Measurements from ENCODE around the gene DNAAF3.

- TF ChIP-seq ZSCAN30 (tag by site-specific recombination; IDR thresholded peaks at IDR 0.05) (peak; percentile 73), ZNF830 (tag by site-specific recombination; IDR thresholded peaks at IDR 0.05; ENCODE audit: low read depth) (no peak), CTCF (tag by site-specific recombination; IDR thresholded peaks at IDR 0.05) (peak; percentile 94), KLF1 (tag by site-specific recombination; IDR thresholded peaks at IDR 0.05) (peak; percentile 56; the same call in 1 of the 2 replicates), KLF16 (tag by site-specific recombination; IDR thresholded peaks at IDR 0.05) (no peak), ZNF629 (tag by site-specific recombination; IDR thresholded peaks at IDR 0.05) (no peak; the same call in 1 of the 2 replicates), ZNF501 (tag by site-specific recombination; IDR thresholded peaks at IDR 0.05) (0 out of 2 replicates have a peak, but pooled peaks have one; percentile 43), TRIM28 (IDR thresholded peaks at IDR 0.05; ENCODE audit: borderline replicate concordance, low read length) (no peak)
- TF ChIP-seq, protein P1, sequence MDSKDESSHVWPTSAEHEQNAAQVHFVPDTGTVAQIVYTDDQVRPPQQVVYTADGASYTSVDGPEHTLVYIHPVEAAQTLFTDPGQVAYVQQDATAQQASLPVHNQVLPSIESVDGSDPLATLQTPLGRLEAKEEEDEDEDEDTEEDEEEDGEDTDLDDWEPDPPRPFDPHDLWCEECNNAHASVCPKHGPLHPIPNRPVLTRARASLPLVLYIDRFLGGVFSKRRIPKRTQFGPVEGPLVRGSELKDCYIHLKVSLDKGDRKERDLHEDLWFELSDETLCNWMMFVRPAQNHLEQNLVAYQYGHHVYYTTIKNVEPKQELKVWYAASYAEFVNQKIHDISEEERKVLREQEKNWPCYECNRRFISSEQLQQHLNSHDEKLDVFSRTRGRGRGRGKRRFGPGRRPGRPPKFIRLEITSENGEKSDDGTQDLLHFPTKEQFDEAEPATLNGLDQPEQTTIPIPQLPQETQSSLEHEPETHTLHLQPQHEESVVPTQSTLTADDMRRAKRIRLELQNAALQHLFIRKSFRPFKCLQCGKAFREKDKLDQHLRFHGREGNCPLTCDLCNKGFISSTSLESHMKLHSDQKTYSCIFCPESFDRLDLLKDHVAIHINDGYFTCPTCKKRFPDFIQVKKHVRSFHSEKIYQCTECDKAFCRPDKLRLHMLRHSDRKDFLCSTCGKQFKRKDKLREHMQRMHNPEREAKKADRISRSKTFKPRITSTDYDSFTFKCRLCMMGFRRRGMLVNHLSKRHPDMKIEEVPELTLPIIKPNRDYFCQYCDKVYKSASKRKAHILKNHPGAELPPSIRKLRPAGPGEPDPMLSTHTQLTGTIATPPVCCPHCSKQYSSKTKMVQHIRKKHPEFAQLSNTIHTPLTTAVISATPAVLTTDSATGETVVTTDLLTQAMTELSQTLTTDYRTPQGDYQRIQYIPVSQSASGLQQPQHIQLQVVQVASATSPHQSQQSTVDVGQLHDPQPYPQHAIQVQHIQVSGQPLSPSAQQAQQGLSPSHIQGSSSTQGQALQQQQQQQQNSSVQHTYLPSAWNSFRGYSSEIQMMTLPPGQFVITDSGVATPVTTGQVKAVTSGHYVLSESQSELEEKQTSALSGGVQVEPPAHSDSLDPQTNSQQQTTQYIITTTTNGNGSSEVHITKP (tag by site-specific recombination; IDR thresholded peaks at IDR 0.05), result peak; percentile 37; the same call in 1 of the 2 replicates
Measured at GRCh38 chr19:55160128-55160985, 6.1 kb downstream of the DNAAF3 start.

Measured in HEK293 (cell line).